ENCODE measurements around the gene B3GNT8. TPM values are rescaled to one million over a fixed set of nuclear protein-coding genes. Genes with fewer than 3 reads are reported as not detected.
"Not testable (repeated sequence)": the region's sequence is repeated elsewhere in the genome, so short reads cannot be mapped to it uniquely, and the experiment has no call there.

B3GNT8 gene
- total and polyA plus RNA-seq, 7 donors, result 2.8 to 49.2 (median 8.0) TPM

DNA sequence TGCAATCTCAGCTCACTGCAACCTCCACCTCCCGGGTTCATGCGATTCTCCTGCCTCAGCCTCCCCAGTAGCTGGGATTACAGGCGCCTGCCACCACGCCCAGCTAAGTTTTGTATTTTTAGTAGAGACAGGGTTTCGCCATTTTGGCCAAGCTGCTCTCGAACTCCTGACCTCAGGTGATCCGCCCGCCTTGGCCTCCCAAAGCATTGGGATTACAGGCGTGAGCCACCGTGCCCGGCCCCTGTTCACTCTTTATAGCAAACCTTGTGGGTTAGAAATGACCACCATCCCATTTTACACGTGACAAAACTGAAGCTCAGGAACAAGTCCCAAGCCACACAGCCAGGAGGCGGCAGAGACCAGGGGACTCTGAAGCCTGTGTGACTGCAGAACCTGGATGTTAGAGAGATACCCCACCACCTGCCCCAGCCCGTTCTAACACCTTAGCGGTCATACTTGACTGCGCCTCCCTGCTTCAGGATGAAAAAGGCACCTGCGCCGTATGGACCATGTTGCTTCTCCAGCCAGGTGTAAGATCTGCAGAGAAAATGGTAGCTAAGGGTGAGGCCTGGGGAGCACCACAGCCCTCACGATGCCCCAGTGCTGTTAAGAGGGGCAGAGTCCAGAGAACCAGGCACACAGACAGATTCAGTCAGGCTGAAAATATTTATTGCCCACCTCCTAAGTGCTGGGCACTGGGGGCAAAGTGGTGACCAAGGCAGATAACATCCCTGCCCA, 8.9 kb upstream of the B3GNT8 start:
- no peak for DNase-seq
- TF ChIP-seq POLR2A (IDR thresholded peaks at IDR 0.05), result no peak
- no peak for TF ChIP-seq EP300 (IDR thresholded peaks at IDR 0.05)
- TF ChIP-seq, protein P1, sequence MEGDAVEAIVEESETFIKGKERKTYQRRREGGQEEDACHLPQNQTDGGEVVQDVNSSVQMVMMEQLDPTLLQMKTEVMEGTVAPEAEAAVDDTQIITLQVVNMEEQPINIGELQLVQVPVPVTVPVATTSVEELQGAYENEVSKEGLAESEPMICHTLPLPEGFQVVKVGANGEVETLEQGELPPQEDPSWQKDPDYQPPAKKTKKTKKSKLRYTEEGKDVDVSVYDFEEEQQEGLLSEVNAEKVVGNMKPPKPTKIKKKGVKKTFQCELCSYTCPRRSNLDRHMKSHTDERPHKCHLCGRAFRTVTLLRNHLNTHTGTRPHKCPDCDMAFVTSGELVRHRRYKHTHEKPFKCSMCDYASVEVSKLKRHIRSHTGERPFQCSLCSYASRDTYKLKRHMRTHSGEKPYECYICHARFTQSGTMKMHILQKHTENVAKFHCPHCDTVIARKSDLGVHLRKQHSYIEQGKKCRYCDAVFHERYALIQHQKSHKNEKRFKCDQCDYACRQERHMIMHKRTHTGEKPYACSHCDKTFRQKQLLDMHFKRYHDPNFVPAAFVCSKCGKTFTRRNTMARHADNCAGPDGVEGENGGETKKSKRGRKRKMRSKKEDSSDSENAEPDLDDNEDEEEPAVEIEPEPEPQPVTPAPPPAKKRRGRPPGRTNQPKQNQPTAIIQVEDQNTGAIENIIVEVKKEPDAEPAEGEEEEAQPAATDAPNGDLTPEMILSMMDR (IDR thresholded peaks at IDR 0.05), result no peak
- no peak for TF ChIP-seq POLR2AphosphoS5 (IDR thresholded peaks at IDR 0.05)
- Histone ChIP-seq H3K36me3 (peaks cover 0 to 49% (median 16%) of the 10 kb centered on the region in 4 donors), H3K27ac (no peak overlapping the region), H3K27me3 (no peaks in the 10 kb centered on the region), H3K4me3 (no peak overlapping the region), H3K4me1 (peaks cover 0 to 18% (median 11%) of the 10 kb centered on the region in 4 donors), H3K9me3 (no peaks in the 10 kb centered on the region)
- 91 to 94% methylated on average over 19 of the region's 19 CpGs for WGBS, 2 donors
- intact Hi-C loops (cut with DNase I), result no loop called here

DNA sequence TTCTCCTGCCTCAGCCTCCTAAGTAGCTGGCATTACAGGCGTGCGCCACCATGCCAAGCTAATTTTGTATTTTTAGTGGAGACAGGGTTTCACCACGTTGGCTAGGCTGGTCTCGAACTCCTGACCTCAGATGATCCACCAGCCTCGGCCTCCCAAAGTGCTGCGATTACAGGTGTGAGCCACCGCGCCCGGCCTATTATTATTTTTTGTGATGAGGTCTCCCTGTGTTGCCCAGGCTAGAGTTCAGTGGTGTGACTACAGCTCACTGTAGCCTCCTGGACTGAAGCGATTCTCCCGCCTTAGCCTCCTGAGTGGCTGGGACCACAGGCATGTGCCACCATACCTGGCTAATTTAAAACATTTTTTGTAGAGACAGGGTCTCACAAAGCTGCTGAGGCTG, 8.2 kb upstream of the B3GNT8 start:
- H3K27me3 ChIP-seq; H3K4me3 ChIP-seq; DNase-seq; H3K9me3 ChIP-seq; intact Hi-C loops (cut with DNase I); H3K27ac ChIP-seq: not testable (repeated sequence)
- H3K36me3 ChIP-seq, result peaks cover 0 to 52% (median 16%) of the 10 kb centered on the region in 4 donors
- H3K4me1 ChIP-seq, result peaks cover 0 to 18% (median 11%) of the 10 kb centered on the region in 4 donors
- WGBS, 2 donors, result 95 to 98% methylated on average over 11 of the region's 11 CpGs

DNA sequence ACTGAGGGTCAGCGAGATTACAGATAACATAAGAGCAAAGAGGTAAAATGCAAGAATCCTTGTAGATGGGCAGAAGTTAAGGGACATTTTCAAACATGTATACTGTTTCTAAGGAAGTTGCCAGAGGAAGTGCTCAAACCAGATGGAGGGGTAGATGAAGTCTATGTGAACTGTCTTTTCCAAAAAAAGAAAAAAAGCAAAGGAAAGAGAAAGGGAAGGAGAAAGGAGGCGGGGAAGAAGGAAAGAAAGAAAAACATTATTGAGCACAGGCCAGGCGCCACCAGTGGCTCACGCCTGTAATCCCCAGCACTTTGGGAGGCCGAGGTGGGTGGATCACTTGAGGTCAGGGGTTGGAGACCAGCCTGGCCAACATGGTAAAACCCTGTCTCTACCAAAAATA, 7.3 kb upstream of the B3GNT8 start:
- WGBS, 2 donors, result 78% methylated on average over 5 of the region's 5 CpGs
- TF ChIP-seq POLR2A (IDR thresholded peaks at IDR 0.05), result no peak
- TF ChIP-seq, protein P1 (IDR thresholded peaks at IDR 0.05), result no peak
- no peak for TF ChIP-seq EP300 (IDR thresholded peaks at IDR 0.05)

DNA sequence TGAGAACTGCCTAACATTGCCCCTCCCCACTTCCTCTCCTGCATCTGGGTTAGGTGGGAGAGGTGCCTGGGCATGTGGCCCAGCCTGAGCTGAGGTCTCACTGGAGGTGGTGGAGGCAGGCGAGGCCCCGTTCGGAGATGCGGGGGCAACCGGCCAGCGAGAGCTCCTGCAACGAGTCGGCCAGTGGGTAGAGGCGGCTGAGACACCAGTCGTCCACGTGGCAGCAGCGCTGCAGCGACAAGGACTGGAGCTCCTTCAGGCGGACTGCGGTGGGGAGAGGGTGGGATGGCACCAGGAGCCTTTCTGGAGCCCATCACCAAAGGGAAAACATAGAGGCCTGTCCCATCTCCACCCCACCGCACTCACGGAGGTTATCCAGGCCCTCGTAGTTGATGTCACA, 6.0 kb upstream of the B3GNT8 start:
- DNase-seq, result no peak
- peaks cover 0 to 7% (median 7%) of the 10 kb centered on the region in 4 donors for H3K4me1 ChIP-seq
- intact Hi-C loops (cut with DNase I), result no loop called here
- H3K4me3 ChIP-seq, result no peak overlapping the region
- TF ChIP-seq EP300 (IDR thresholded peaks at IDR 0.05) (no peak), POLR2AphosphoS5 (IDR thresholded peaks at IDR 0.05) (no peak), POLR2A (IDR thresholded peaks at IDR 0.05) (no peak)
- TF ChIP-seq, protein P1 (IDR thresholded peaks at IDR 0.05), result no peak
- H3K9me3 ChIP-seq, result no peaks in the 10 kb centered on the region
- no peak overlapping the region for H3K27ac ChIP-seq
- H3K36me3 ChIP-seq, result peaks cover 0 to 52% (median 16%) of the 10 kb centered on the region in 4 donors
- WGBS, 2 donors, result 91 to 96% methylated on average over 18 of the region's 18 CpGs
- H3K27me3 ChIP-seq, result no peaks in the 10 kb centered on the region

More for the DNA sequence above, 7.3 kb upstream of the B3GNT8 start:
- Histone ChIP-seq H3K4me1 (peaks cover 0 to 13% (median 8%) of the 10 kb centered on the region in 4 donors), H3K4me3 (no peak overlapping the region), H3K27ac (no peak overlapping the region), H3K9me3 (no peaks in the 10 kb centered on the region), H3K27me3 (no peaks in the 10 kb centered on the region), H3K36me3 (peaks cover 0 to 52% (median 16%) of the 10 kb centered on the region in 4 donors)
- DNase-seq, result no peak
- intact Hi-C loops (cut with DNase I), result no loop called here

DNA sequence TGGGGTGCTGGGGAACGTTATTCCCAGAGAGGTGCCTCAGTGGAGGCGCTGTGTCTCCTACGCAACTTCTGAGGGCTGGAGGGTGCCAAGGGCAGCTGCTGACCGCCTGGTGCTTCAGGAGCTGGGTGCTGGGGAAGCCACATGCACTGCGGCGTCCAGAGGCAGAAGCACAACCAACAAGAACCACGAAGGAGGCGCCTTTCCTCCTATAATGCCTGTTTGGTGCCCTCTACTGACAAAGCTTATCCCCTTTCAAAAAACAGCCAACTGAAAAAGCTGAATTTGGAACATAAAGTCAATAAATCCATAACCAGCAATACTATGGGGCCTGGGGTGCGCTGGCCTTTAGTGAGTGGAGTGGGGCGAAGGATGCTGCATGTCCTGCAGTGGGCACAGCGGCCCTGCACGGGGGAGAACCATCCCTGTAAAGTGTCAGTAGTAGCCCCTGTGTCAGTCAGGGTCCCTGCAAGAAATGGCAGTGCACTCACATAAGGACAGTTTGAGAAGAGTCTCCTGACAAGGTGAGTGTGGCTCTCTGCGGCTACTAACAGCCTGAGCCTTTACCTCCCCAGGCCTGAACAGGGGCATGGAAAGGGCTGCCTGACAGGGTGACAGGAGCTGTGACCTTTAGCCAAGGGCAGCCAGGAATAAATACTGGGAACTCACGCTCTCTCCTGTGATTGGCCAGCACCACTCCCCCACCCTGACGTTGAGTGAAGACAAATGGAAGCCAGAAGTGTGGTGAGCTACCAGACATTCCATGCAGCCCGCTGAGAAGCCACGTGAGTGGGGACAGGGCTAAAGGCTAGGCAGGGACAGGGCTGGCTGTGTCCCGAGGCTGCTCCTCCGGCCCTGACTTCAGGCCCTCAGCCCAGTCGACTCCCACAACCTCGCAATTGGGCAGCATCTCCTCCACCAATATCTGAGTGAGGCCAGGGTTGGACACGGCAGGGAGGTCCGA, 4.5 kb upstream of the B3GNT8 start:
- no peak for DNase-seq
- H3K4me1 ChIP-seq, result peaks cover 0 to 20% (median 18%) of the 10 kb centered on the region in 4 donors
- no peak overlapping the region for H3K27ac ChIP-seq
- WGBS, 2 donors, result 73 to 80% methylated on average over 23 of the region's 23 CpGs
- TF ChIP-seq EP300 (IDR thresholded peaks at IDR 0.05) (no peak), POLR2A (IDR thresholded peaks at IDR 0.05) (no peak), POLR2AphosphoS5 (IDR thresholded peaks at IDR 0.05) (no peak)
- TF ChIP-seq, protein P1 (IDR thresholded peaks at IDR 0.05), result no peak
- H3K9me3 ChIP-seq, result no peaks in the 10 kb centered on the region
- peaks cover 0 to 38% (median 16%) of the 10 kb centered on the region in 4 donors for H3K36me3 ChIP-seq
- no peak overlapping the region for H3K4me3 ChIP-seq
- no peaks in the 10 kb centered on the region for H3K27me3 ChIP-seq
- intact Hi-C loops (cut with DNase I), result no loop called here
